ENCODE data around the gene ZNF236. TPM values are rescaled to one million over a fixed set of nuclear protein-coding genes. Genes with fewer than 3 reads are reported as not detected.

Gene ZNF236
- total RNA-seq, 1 donor from 2014 or later, result 27.4 TPM

GRCh38 chr18:76935722-76936337, 113.5 kb downstream of the ZNF236 start:
- Mint-ChIP-seq H3K4me1 (peaks cover 4% of the 10 kb centered on the region), H3K27me3 (no peaks in the 10 kb centered on the region), H3K4me3 (no peak overlapping the region), H3K36me3 (ENCODE audit: low read depth) (peaks cover 71% of the 10 kb centered on the region), H3K27ac (no peak overlapping the region), H3K9me3 (no peaks in the 10 kb centered on the region)
- CTCF ChIA-PET, result interaction anchor here (3.1 to 5.1 kb wide), 2 partner anchors 47 kb away, joined by 13 to 21 read pairs; no protein-coding TSS in a partner anchor
- TF ChIP-seq, protein P1, sequence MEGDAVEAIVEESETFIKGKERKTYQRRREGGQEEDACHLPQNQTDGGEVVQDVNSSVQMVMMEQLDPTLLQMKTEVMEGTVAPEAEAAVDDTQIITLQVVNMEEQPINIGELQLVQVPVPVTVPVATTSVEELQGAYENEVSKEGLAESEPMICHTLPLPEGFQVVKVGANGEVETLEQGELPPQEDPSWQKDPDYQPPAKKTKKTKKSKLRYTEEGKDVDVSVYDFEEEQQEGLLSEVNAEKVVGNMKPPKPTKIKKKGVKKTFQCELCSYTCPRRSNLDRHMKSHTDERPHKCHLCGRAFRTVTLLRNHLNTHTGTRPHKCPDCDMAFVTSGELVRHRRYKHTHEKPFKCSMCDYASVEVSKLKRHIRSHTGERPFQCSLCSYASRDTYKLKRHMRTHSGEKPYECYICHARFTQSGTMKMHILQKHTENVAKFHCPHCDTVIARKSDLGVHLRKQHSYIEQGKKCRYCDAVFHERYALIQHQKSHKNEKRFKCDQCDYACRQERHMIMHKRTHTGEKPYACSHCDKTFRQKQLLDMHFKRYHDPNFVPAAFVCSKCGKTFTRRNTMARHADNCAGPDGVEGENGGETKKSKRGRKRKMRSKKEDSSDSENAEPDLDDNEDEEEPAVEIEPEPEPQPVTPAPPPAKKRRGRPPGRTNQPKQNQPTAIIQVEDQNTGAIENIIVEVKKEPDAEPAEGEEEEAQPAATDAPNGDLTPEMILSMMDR (IDR thresholded peaks at IDR 0.05), result no peak
- intact Hi-C loops (cut with micrococcal nuclease), result no loop called here
- POLR2A ChIA-PET, result no interaction called here
- no peak for DNase-seq
- ATAC-seq (ENCODE audit: low read depth), result no peak

GRCh38 chr18:76936877-76937276, 114.5 kb downstream of the ZNF236 start:
- Mint-ChIP-seq H3K36me3 (ENCODE audit: low read depth) (peaks cover 67% of the 10 kb centered on the region), H3K27ac (no peak overlapping the region), H3K4me3 (no peak overlapping the region), H3K9me3 (no peaks in the 10 kb centered on the region), H3K27me3 (no peaks in the 10 kb centered on the region), H3K4me1 (peaks cover 4% of the 10 kb centered on the region)
- no peak for ATAC-seq (ENCODE audit: low read depth)
- TF ChIP-seq, protein P1 (IDR thresholded peaks at IDR 0.05), result no peak
- POLR2A ChIA-PET, result no interaction called here
- DNase-seq, result no peak
- CTCF ChIA-PET, result interaction anchor here (3.1 kb wide), 1 partner anchor 46 kb away, joined by 13 read pairs; no protein-coding TSS in a partner anchor
- intact Hi-C loops (cut with micrococcal nuclease), result no loop called here

- TF ChIP-seq, protein P1 (IDR thresholded peaks at IDR 0.05), result no peak
- Mint-ChIP-seq H3K4me1 (peaks cover 4% of the 10 kb centered on the region), H3K4me3 (no peak overlapping the region), H3K27me3 (no peaks in the 10 kb centered on the region), H3K36me3 (ENCODE audit: low read depth) (peaks cover 61% of the 10 kb centered on the region), H3K9me3 (no peaks in the 10 kb centered on the region), H3K27ac (no peak overlapping the region)
- intact Hi-C loops (cut with micrococcal nuclease), result no loop called here
- ChIA-PET CTCF (interaction anchor here (1.1 to 3.1 kb wide), 3 partner anchors 10 to 63 kb away, joined by 3 to 13 read pairs (median 3); no protein-coding TSS in a partner anchor), POLR2A (no interaction called here)
- ATAC-seq (ENCODE audit: low read depth) (no peak), DNase-seq (no peak)
Observed at GRCh38 chr18:76937597-76937996, 115.2 kb downstream of the ZNF236 start.

GRCh38 chr18:76938619-76939018, 116.3 kb downstream of the ZNF236 start:
- ATAC-seq (ENCODE audit: low read depth), result peak; percentile 73
- intact Hi-C loops (cut with micrococcal nuclease), result loop anchor here (1.0 kb wide), 1 partner anchor 43 kb away; no protein-coding TSS in a partner anchor
- TF ChIP-seq, protein P1 (IDR thresholded peaks at IDR 0.05), result no peak

GRCh38 chr18:76941284-76941683, 118.9 kb downstream of the ZNF236 start:
- no peaks in the 10 kb centered on the region for H3K27me3 Mint-ChIP-seq
- ChIA-PET CTCF (no interaction called here), POLR2A (no interaction called here)
- H3K36me3 Mint-ChIP-seq (ENCODE audit: low read depth), result peaks cover 51% of the 10 kb centered on the region
- TF ChIP-seq, protein P1 (IDR thresholded peaks at IDR 0.05), result no peak
- no peak for DNase-seq
- peaks cover 8% of the 10 kb centered on the region for H3K4me1 Mint-ChIP-seq
- ATAC-seq (ENCODE audit: low read depth), result no peak
- H3K4me3 Mint-ChIP-seq, result no peak overlapping the region
- H3K9me3 Mint-ChIP-seq, result peaks cover 5% of the 10 kb centered on the region
- intact Hi-C loops (cut with micrococcal nuclease), result no loop called here
- no peak overlapping the region for H3K27ac Mint-ChIP-seq

More at GRCh38 chr18:76938619-76939018, 116.3 kb downstream of the ZNF236 start:
- Mint-ChIP-seq H3K27ac (no peak overlapping the region), H3K36me3 (ENCODE audit: low read depth) (peaks cover 57% of the 10 kb centered on the region), H3K4me3 (no peak overlapping the region), H3K4me1 (peaks cover 4% of the 10 kb centered on the region), H3K27me3 (no peaks in the 10 kb centered on the region), H3K9me3 (no peaks in the 10 kb centered on the region)
- DNase-seq, result peak; percentile 23
- CTCF ChIA-PET, result interaction anchor here (0.7 to 3.1 kb wide), 4 partner anchors 11 to 45 kb away, joined by 3 to 13 read pairs (median 3); no protein-coding TSS in a partner anchor
- POLR2A ChIA-PET, result interaction anchor here (0.6 to 1.2 kb wide), 2 partner anchors 26 to 43 kb away, joined by 3 to 4 read pairs; no protein-coding TSS in a partner anchor

Measured in activated B cell treated with CpG ODN at 0.5 μM for 24 hours (primary cell).